Right ventricle myocardium superior (tissue), 1 donor: ENCODE results near the gene MBNL1. TPM values are rescaled to one million over a fixed set of nuclear protein-coding genes. Genes with fewer than 3 reads are reported as not detected.
"Not testable (repeated sequence)": the region's sequence is repeated elsewhere in the genome, so short reads cannot be mapped to it uniquely, and the experiment has no call there.

Source experiments
- ATAC-seq: fragments of 200-7000 bp; cut with Tn5 transposase; one replicate; pipeline ENCODE4 v1.9.1; 2020; ENCODE audit warnings: mild to moderate bottlenecking; ENCODE audit not compliant: poor library complexity
- DNase-seq: peaks from one replicate; pipeline ENCODE4 v3.0.0-alpha.2; 2020
- intact Hi-C: fragments of 100-400 bp; cut with DNase I; formaldehyde crosslinking; loops from one replicate; pipeline ENCODE4 v1.11.2; 2022
- total RNA-seq: library from RNA; stranded (reverse); fragmentation: NEBNext Ultra II Directional; extraction: Animal tissue kit (Norgen Biotek cat#: 25700); gene quantifications from one replicate; pipeline ENCODE4 v1.2.1, GENCODE V29; 2021
- donor health status: DM: no; HTN: yes; CAD: no; lungs with severe emphysema.

Gene MBNL1
- total RNA-seq, 1 donor from 2014 or later, result 182 TPM

DNA sequence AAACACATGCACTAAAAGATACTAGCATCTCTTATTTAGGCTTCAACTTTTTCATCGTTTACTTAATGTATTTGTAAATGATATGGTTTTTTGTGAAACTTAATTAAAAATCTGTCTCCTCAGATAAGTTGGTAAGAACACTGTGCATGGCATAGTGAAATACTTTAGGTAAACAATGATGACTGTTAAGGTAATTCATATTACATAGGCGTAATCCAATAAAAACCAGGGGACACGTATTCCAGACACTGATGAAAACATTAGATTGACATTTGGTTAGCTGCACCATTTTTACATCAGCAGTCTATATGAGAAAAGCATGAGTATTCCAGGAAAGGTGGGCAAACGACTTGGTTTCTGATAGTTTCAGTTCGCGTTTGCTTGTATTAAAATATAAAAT lies 170.0 kb downstream of the MBNL1 start:
- intact Hi-C loops, result no loop called here
- ATAC-seq (no peak), DNase-seq (no peak)

- ATAC-seq, intact Hi-C loops, DNase-seq: not testable (repeated sequence)
Measured at GRCh38 chr3:152440243-152440642, 171.5 kb downstream of the MBNL1 start.

DNA sequence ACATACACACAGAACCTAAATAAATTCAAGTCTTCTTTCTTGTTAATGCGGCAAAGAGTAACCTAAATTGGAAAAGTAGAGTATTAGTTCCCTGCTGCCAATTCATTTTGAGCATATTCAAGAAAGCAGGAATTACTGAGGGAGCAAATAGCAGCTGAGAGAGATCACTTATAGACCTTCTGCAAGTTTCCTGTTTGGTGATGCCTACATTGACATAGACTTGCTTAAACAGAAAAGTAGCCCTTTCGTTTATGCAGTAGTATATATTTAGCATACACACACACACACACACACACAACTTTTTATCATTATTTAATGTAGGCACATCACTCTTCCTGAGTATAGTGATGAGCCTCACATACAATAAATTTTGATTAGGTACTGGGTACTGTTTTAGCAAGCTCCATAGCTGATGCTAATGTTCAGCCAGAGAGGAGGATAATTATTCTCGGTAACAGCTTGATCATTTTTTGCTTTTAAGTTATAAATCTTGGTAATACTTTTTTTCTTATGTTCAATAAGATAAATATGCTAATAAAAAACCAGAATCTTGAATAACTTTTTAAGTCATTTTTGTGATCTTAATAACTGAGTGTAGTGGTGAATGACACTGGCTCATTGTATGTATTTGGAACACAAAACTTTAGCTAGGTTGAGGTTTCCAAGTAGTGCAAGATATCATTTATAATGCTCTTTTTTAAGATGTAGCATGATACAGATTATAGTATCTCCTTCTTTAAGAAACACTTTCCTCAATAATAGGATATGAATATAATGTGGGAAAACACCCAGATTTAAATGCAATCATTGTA lies 174.7 kb downstream of the MBNL1 start:
- no peak for DNase-seq
- intact Hi-C loops, result no loop called here
- ATAC-seq, result peak; percentile 37

DNA sequence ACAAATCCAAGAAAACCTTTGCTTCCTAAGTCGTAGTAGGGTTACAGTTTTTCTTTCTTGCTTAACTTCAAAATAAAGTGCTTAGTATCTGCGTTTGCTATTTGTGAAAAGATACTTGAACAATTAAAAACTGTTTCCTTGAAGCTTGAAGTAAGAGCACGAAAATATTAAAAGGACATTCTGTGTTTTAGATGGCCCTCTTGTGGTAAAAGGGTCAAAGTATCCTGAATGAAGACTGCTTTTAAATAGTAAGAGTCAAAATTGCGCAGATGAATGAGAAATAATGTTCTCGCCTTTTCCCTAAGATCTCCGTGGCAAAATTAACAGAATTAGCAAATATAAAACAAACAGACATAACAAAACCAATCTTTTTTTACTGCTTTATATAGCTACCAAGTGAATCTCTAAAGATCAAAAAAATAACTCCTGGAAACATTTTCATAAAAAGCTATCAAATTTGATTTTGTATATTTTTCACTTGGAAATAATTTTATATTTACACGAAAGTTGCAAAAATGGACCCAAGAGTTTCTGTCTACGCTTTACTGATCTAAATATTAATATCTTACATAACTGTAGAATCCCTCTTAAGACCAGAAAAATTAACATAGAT lies 175.4 kb downstream of the MBNL1 start:
- ATAC-seq (peak; percentile 77), DNase-seq (no peak)
- intact Hi-C loops, result no loop called here

DNA sequence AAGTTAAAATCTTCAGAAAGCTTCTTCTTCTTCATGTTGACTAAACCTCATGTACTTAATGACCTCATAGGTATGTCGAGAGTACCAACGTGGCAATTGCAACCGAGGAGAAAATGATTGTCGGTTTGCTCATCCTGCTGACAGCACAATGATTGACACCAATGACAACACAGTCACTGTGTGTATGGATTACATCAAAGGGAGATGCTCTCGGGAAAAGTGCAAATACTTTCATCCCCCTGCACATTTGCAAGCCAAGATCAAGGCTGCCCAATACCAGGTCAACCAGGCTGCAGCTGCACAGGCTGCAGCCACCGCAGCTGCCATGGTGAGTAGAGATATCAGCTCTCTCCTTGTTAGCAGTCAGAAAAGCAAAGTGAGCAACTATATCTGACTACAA lies 176.5 kb downstream of the MBNL1 start:
- intact Hi-C loops, result no loop called here
- DNase-seq (no peak), ATAC-seq (peak; percentile 26)

GRCh38 chr3:152446495-152446894 lies 177.8 kb downstream of the MBNL1 start:
- intact Hi-C loops, result no loop called here
- DNase-seq (peak; percentile 53), ATAC-seq (no peak)

DNA sequence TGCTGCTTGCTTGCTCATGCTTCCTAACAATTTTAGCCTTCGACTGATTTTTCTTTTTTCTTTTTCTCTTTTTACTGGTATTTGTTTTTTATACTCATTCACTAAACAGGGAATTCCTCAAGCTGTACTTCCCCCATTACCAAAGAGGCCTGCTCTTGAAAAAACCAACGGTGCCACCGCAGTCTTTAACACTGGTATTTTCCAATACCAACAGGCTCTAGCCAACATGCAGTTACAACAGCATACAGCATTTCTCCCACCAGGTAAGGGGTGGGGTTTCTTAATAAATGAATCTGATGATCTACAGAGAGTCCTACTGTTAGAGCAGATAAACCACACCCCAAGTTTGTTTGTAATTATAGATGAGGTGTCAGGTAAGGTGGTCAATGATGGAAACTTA lies 178.8 kb downstream of the MBNL1 start:
- intact Hi-C loops, result no loop called here
- DNase-seq, result no peak
- ATAC-seq, result no peak

DNA sequence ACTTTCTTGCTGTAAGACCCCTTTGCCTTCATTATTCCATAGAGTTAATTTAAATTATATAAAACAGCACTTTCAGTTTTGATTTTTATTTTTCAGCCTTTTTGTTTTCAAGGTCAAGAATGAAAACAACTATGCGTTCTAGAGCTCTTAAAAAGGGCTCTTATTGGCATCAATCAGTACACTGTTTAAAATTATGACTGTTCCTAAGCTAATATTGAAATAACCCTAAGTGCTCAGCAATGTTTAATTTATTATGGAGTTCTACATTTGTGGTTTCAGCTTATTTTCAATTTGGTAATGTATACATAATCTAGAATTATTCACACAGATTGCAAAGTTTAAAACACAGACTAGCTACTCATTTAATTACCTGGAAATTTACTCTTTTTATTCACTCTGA lies 179.4 kb downstream of the MBNL1 start:
- intact Hi-C loops, result no loop called here
- DNase-seq, result no peak

DNA sequence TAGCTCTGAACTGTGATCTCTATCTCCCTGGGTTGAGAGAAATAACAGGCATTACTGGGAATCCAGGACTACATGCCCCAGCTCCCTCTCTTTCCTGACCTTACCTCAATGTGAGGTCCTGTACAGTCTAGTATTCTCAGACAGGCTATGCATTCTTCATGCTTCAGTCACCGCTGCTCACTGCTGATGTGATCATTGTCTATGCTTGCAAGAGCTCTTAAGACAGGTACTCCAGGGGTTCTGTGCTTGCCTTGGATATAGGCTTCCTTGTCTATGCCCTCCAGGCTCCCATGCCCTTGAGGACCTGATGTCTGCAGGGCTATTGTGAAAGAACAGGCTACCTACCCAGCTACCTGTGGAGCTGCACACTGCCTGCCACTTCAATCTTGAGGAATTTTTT lies 183.6 kb downstream of the MBNL1 start:
- intact Hi-C loops, result loop anchor here (5.0 kb wide), 1 partner anchor 270 kb away; no protein-coding TSS in a partner anchor
- ATAC-seq, result peak; percentile 42

More for the DNA sequence above, 179.4 kb downstream of the MBNL1 start:
- no peak for ATAC-seq

GRCh38 chr3:152454076-152454875 lies 185.5 kb downstream of the MBNL1 start:
- intact Hi-C loops, result loop anchor here (5.0 kb wide), 1 partner anchor 272 kb away; no protein-coding TSS in a partner anchor
- no peak for ATAC-seq
- no peak for DNase-seq

More for the DNA sequence above, 183.6 kb downstream of the MBNL1 start:
- DNase-seq, result no peak

DNA sequence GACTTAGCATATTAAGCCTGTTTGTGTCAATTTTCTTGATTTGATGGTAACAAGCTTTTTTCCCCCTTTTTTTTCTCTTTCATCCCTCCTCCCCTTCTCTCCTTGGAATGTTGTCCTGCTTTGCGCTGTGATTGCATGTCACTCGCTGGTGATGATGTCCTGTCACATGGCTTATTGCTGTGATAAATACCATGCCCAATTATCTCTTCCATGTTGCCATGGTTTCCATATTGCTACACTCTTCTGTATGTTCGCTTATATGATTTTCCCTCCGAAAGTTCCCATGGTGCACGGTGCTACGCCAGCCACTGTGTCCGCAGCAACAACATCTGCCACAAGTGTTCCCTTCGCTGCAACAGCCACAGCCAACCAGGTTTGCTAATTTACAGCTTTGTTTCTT lies 187.3 kb downstream of the MBNL1 start:
- intact Hi-C loops, result no loop called here
- peak; percentile 26 for DNase-seq

GRCh38 chr3:152457500-152458375 lies 189.0 kb downstream of the MBNL1 start:
- intact Hi-C loops, result no loop called here
- ATAC-seq, result no peak

More for the DNA sequence above, 187.3 kb downstream of the MBNL1 start:
- no peak for ATAC-seq

GRCh38 chr3:152458376-152459117 lies 189.8 kb downstream of the MBNL1 start:
- DNase-seq (no peak), ATAC-seq (no peak)
- intact Hi-C loops, result no loop called here

More at GRCh38 chr3:152457500-152458375, 189.0 kb downstream of the MBNL1 start:
- no peak for DNase-seq

DNA sequence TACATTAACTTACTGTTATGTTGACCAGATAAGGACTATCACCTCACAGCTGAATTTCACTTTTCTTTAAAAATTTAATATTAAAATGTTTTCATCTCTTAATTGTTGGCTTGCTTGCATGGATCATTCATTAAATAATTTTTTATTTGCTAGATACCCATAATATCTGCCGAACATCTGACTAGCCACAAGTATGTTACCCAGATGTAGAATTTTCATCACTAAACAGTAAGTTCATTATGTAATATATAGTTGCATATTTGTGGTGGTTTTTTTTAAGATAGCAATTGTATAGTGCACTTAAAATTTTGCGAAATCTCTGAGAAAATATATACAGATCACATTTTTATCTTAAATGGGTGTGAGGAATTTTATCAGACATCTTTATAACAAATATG lies 190.4 kb downstream of the MBNL1 start:
- DNase-seq (no peak), ATAC-seq (no peak)
- intact Hi-C loops, result no loop called here

DNA sequence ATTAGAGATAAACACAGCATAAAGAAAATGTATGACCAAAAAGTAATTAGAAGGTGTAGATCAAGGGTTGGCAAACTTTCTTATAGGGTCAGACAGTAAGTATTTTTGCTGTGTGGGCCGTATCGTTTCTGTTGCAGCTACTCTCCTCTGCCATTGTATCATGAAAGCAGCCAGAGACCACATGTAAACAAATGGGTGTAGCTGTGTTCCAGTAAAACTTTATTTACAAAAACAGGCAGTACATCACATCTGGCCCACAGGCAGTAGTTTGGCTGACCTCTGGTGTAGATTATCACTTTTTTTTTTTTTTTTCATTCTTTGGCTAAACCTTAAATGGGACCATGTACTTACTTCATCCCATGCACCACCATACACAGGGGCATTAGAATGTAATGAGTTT lies 190.8 kb downstream of the MBNL1 start:
- no peak for ATAC-seq
- intact Hi-C loops, result no loop called here

GRCh38 chr3:152460936-152461335 lies 192.2 kb downstream of the MBNL1 start:
- ATAC-seq (no peak), DNase-seq (no peak)
- intact Hi-C loops, result no loop called here

More for the DNA sequence above, 190.8 kb downstream of the MBNL1 start:
- DNase-seq, result no peak

DNA sequence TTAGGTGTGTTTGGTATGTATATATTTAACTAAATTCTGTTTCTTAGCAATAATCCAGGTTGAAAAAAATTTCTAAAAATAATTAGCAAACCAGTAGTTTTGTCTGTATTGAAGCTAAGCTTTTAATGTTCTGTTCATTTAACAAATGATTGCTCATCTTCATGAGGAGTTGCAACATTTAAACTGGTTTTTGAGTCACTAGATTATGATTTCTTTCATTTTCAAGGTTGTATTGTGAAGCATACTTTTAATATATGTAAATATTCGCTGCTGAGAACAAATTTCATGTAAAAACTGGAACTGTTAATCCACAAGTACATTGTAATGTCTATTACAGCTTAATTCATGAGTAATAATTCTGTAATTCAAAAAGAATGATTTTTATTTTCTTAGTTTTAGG lies 192.7 kb downstream of the MBNL1 start:
- ATAC-seq (no peak), DNase-seq (no peak)
- intact Hi-C loops, result no loop called here

GRCh38 chr3:152466784-152467183 lies 198.1 kb downstream of the MBNL1 start:
- peak; percentile 57 for ATAC-seq
- no peak for DNase-seq
- intact Hi-C loops, result no loop called here
